Stimulated activated naive CD8-positive, alpha-beta T cell treated with anti-CD3 and anti-CD28 coated beads, Interleukin-15, amount 100 ng/mL, for 72 hours (primary cell): ENCODE measurements around the gene KCNH3.
A peak's percentile ranks its signal among the peaks of the same experiment; 100 is the strongest.

ENCODE experiments used
- ATAC-seq: fragments of 150-1000 bp; cut with Tn5 transposase; 2 replicates; pipeline ENCODE4 v1.10.0; 2021; ENCODE audit warnings: mild to moderate bottlenecking, moderate library complexity
- DNase-seq, 2 donors: peaks; one replicate each; pipeline ENCODE4 v3.0.0; 2021 to 2022
- H3K27ac Mint-ChIP-seq, 2 donors: one replicate each; pipeline ENCODE4 v1.8.0; 2022; ENCODE audit warnings: mild to moderate bottlenecking in 2 of 2, mixed read lengths in 2 of 2, moderate library complexity in 2 of 2
- H3K27me3 Mint-ChIP-seq: one replicate; pipeline ENCODE4 v1.8.0; 2022; ENCODE audit warnings: mixed read lengths
- H3K4me1 Mint-ChIP-seq: one replicate; pipeline ENCODE4 v1.8.0; 2022; ENCODE audit warnings: mild to moderate bottlenecking, mixed read lengths
- H3K4me3 Mint-ChIP-seq, 2 donors: one replicate each; pipeline ENCODE4 v1.8.0; 2022; ENCODE audit warnings: mild to moderate bottlenecking in 2 of 2, mixed read lengths in 2 of 2, moderate library complexity in 1 of 2
- H3K9me3 Mint-ChIP-seq, 2 donors: one replicate each; pipeline ENCODE4 v1.8.0; 2022; ENCODE audit warnings: mixed read lengths in 2 of 2

Gene KCNH3

DNA sequence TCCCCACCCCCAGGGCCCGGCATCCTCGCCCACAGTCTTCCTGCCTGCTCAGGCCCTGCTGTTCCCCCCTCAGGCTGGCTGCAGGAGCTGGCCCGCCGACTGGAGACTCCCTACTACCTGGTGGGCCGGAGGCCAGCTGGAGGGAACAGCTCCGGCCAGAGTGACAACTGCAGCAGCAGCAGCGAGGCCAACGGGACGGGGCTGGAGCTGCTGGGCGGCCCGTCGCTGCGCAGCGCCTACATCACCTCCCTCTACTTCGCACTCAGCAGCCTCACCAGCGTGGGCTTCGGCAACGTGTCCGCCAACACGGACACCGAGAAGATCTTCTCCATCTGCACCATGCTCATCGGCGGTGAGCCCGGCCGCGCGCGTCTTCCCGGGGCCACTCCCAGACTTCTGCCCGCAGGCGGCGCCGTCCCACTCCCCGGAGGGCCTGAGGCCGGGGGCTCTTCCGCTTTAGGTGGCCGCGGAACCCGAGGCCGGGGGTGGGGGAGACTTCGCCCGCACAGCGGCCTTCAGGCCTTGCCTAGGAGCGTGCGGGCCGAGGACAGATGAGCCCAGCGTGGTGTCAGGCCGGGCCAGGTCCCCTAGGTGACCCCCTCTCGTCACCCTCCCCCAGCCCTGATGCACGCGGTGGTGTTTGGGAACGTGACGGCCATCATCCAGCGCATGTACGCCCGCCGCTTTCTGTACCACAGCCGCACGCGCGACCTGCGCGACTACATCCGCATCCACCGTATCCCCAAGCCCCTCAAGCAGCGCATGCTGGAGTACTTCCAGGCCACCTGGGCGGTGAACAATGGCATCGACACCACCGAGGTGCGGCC, 10.2 kb downstream of the KCNH3 start:
- H3K27me3 Mint-ChIP-seq: no peaks in the 10 kb centered on the region
- H3K4me1 Mint-ChIP-seq: peaks cover 42% of the 10 kb centered on the region
- H3K4me3 Mint-ChIP-seq: peak overlapping the region; percentile 70 to 86

GRCh38 chr12:49549735-49550692, 11.2 kb downstream of the KCNH3 start:
- Mint-ChIP-seq H3K27ac (no peak overlapping the region), H3K9me3 (no peaks in the 10 kb centered on the region), H3K27me3 (no peaks in the 10 kb centered on the region), H3K4me1 (peaks cover 36% of the 10 kb centered on the region), H3K4me3 (peak overlapping the region; percentile 70 to 86)
- DNase-seq (no peak), ATAC-seq (no peak)

More for the DNA sequence above, 10.2 kb downstream of the KCNH3 start:
- Mint-ChIP-seq H3K27ac (peak overlapping the region; percentile 62 to 84), H3K9me3 (no peaks in the 10 kb centered on the region)
- DNase-seq: peak; percentile 40 to 44
- ATAC-seq: peak; percentile 61

- Mint-ChIP-seq H3K9me3 (no peaks in the 10 kb centered on the region), H3K27ac (no peak overlapping the region), H3K27me3 (no peaks in the 10 kb centered on the region), H3K4me3 (no peak overlapping the region), H3K4me1 (peaks cover 32% of the 10 kb centered on the region)
- ATAC-seq: no peak
- no peak for DNase-seq
Measured at GRCh38 chr12:49550693-49551252, 11.9 kb downstream of the KCNH3 start.

DNA sequence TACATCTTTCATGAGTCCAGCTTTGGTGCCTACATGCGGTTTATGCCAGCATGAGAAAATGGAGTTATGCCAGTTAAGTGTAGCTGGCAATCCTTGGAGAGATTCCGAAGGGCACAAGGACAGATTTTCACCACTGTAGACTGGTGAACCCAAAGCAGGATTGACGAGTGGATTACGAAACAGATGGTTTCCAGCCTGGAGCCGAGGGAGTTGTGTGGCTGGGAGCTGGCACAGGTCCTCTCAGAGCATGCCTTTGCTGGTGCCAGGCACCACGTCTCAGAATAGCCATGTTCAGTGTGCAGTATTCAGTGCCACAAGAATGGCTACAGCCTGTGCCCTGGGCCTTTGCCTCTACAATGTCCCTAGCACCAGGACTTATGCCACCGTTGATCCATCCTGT, 13.2 kb downstream of the KCNH3 start:
- Mint-ChIP-seq H3K27ac (no peak overlapping the region), H3K9me3 (no peaks in the 10 kb centered on the region), H3K27me3 (no peaks in the 10 kb centered on the region), H3K4me3 (no peak overlapping the region), H3K4me1 (peaks cover 42% of the 10 kb centered on the region)
- DNase-seq (no peak), ATAC-seq (no peak)

DNA sequence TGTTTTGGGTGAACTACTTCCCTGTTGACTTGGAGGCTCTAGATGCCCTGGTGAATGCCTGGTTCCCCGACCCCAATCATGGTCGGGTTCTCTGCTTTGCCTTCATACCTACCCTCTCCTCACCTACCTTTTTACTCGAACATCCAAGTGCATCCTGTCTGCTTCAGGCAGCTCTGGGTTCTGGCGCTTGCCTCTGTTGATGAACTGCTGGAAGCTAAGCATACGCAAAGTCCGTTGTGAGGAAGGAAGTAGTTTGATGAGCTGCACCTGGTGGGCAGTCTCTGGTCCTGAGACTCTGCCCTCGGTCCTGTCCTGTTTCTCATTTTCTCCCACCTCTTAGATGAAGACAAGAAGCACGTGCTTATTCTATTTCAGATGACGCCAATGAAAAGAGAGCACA, 13.6 kb downstream of the KCNH3 start:
- Mint-ChIP-seq H3K9me3 (no peaks in the 10 kb centered on the region), H3K4me3 (no peak overlapping the region), H3K27ac (no peak overlapping the region), H3K4me1 (peaks cover 38% of the 10 kb centered on the region), H3K27me3 (no peaks in the 10 kb centered on the region)
- ATAC-seq: no peak
- no peak for DNase-seq

DNA sequence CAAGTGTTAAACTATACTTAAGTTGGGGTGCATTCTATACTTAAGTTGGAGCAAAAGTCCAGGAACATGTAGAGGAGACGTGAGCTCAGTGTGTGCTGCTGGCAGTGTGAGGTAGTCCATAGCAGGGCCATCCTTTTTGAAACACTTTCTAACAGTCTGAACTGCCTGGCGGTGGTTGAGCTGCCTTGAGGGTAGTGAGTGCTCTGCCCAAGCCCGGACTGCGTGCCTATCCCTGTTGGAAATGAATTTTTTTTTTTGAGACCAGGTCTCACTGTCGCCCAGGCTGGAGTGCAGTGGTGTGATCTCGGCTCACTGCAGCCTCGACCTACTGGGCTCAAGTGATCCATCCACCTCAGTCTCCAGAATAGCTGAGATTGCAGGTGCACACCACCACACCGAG, 14.1 kb downstream of the KCNH3 start:
- Mint-ChIP-seq H3K4me3 (no peak overlapping the region), H3K27ac (peak overlapping the region in 1 of 2 donors; percentile 15), H3K4me1 (peaks cover 33% of the 10 kb centered on the region), H3K9me3 (no peaks in the 10 kb centered on the region), H3K27me3 (no peaks in the 10 kb centered on the region)
- no peak for DNase-seq
- no peak for ATAC-seq

GRCh38 chr12:49553512-49554088, 14.8 kb downstream of the KCNH3 start:
- Mint-ChIP-seq H3K4me3 (no peak overlapping the region), H3K27me3 (no peaks in the 10 kb centered on the region), H3K27ac (no peak overlapping the region), H3K4me1 (peaks cover 30% of the 10 kb centered on the region), H3K9me3 (no peaks in the 10 kb centered on the region)
- ATAC-seq (peak; percentile 70), DNase-seq (no peak)

DNA sequence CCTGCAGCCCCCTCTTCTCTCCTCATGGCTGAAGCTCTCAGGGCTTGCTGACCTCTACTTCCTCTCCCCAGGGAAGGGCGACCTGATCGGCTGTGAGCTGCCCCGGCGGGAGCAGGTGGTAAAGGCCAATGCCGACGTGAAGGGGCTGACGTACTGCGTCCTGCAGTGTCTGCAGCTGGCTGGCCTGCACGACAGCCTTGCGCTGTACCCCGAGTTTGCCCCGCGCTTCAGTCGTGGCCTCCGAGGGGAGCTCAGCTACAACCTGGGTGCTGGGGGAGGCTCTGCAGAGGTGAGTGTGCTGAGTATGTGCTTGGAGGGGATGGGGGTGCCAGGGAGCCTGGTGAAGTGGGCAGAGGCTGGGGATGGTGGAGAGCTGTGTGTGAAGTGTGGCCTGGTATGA, 15.4 kb downstream of the KCNH3 start:
- DNase-seq (no peak), ATAC-seq (no peak)
- no peaks in the 10 kb centered on the region for H3K9me3 Mint-ChIP-seq
- H3K27me3 Mint-ChIP-seq: no peaks in the 10 kb centered on the region
- no peak overlapping the region for H3K27ac Mint-ChIP-seq
- H3K4me3 Mint-ChIP-seq: no peak overlapping the region
- peaks cover 27% of the 10 kb centered on the region for H3K4me1 Mint-ChIP-seq

- H3K27ac Mint-ChIP-seq: no peak overlapping the region
Measured at GRCh38 chr12:49555631-49556390, 17.0 kb downstream of the KCNH3 start.

DNA sequence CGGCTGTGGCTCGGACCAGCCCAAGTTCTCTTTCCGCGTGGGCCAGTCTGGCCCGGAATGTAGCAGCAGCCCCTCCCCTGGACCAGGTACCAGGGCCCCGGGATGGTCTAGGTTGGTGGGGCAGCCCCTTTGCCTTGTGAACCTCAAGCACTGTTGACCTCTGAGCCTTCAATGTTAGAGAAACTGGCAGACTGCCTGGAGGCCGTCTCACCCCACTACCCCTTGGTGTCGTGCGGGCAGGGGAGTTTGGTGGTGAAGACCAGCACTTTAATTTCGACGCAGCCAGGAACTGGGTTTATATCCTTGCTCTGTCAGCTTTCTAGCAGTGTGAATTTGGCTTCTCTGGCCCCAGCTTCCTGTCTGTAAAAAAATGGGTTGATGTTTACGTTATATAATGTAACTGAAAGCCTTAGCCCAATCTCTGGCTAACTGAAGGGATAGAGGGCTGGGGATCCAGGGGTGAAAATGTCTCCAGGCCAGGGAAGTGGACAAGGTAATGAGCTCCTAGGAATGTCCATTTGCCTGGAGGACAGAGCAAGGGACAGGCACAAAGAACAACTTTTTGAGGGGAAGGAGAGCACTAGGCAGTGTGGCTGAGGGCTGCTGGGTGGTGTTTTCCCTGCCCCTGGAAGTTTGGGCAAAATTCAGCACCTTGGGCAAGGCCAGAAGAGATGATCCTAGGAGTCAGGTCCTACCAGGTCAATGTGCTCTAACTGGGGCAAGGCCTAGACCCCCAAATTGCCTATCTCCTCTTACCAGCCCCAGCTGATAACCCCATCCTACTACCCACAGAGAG, 17.8 kb downstream of the KCNH3 start:
- no peak for ATAC-seq

More at GRCh38 chr12:49555631-49556390, 17.0 kb downstream of the KCNH3 start:
- H3K9me3 Mint-ChIP-seq: no peaks in the 10 kb centered on the region
- DNase-seq: no peak
- H3K4me3 Mint-ChIP-seq: no peak overlapping the region
- peak; percentile 15 for ATAC-seq
- H3K27me3 Mint-ChIP-seq: no peaks in the 10 kb centered on the region
- peaks cover 34% of the 10 kb centered on the region for H3K4me1 Mint-ChIP-seq

GRCh38 chr12:49557187-49557916, 18.5 kb downstream of the KCNH3 start:
- Mint-ChIP-seq H3K27ac (peak overlapping the region in 1 of 2 donors; percentile 64), H3K27me3 (no peaks in the 10 kb centered on the region), H3K9me3 (no peaks in the 10 kb centered on the region), H3K4me1 (peaks cover 50% of the 10 kb centered on the region), H3K4me3 (no peak overlapping the region)
- DNase-seq: no peak
- ATAC-seq: no peak

More for the DNA sequence above, 17.8 kb downstream of the KCNH3 start:
- H3K27me3 Mint-ChIP-seq: no peaks in the 10 kb centered on the region
- no peak overlapping the region for H3K4me3 Mint-ChIP-seq
- DNase-seq: no peak
- H3K9me3 Mint-ChIP-seq: no peaks in the 10 kb centered on the region
- H3K27ac Mint-ChIP-seq: peak overlapping the region in 1 of 2 donors; percentile 64
- peaks cover 42% of the 10 kb centered on the region for H3K4me1 Mint-ChIP-seq

- no peaks in the 10 kb centered on the region for H3K9me3 Mint-ChIP-seq
- no peak overlapping the region for H3K27ac Mint-ChIP-seq
- DNase-seq (no peak), ATAC-seq (no peak)
- peaks cover 52% of the 10 kb centered on the region for H3K4me1 Mint-ChIP-seq
- no peaks in the 10 kb centered on the region for H3K27me3 Mint-ChIP-seq
- no peak overlapping the region for H3K4me3 Mint-ChIP-seq
Measured at GRCh38 chr12:49557917-49558215, 19.0 kb downstream of the KCNH3 start.

- no peaks in the 10 kb centered on the region for H3K27me3 Mint-ChIP-seq
- H3K27ac Mint-ChIP-seq: no peak overlapping the region
- DNase-seq: no peak
- H3K9me3 Mint-ChIP-seq: no peaks in the 10 kb centered on the region
- ATAC-seq: no peak
- H3K4me1 Mint-ChIP-seq: peaks cover 47% of the 10 kb centered on the region
- H3K4me3 Mint-ChIP-seq: no peak overlapping the region
Measured at GRCh38 chr12:49558526-49558925, 19.7 kb downstream of the KCNH3 start.
